Activated CD4-positive, alpha-beta T cell treated with anti-CD3 and anti-CD28 coated beads, Interleukin-10, Interleukin-2, amounts not matched to agents 100 ng/mL and 50 ng/mL, durations not matched to agents 16 hours and 8 hours (primary cell): Measurements from ENCODE around the gene ACTN1.

Source experiments
- DNase-seq: peaks from one replicate; pipeline ENCODE4 v3.0.0-alpha.2; 2020

ACTN1 gene

GRCh38 chr14:68884031-68885030, 94.8 kb downstream of the ACTN1 start:
- DNase-seq, result no peak

DNA sequence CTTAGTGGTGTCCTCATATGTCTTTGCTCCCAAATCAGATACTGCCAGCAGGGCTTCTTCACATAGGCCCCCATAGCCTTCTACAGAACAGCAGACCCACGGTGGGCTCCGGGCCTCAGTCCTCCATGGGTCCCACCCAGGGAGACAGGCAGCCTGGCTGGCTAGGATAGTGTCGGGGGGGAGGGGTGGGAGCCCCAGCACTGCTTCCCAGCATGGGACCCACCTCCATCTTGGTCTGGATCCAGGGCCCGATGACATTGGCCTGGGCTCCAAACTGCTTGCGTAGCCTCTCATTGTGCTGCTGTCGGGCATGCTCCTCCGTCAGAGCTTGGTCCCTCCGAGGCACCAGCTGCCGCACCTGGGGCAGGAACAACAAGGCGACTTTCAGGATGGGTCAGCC, 96.9 kb downstream of the ACTN1 start:
- no peak for DNase-seq

DNA sequence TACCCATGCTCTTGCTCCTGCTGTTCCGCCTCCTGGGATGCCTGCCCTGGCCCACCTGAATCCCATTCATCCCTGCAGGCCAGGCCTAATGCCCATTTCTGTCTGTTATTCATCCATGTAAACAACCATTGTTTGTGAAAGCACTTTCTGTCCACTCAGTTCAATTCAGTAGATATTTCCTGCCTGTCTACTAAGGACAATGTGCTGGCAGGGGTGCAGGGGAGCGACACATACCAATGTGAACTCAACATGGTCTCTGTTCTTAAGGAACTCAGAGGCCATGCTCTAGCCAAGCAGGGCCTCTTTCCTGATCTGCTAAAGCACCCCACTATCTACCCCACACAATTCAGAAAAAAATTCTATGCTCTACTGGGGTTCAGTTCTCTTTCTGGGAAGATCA, 97.7 kb downstream of the ACTN1 start:
- DNase-seq, result no peak

- no peak for DNase-seq
These were observed 98.5 kb downstream of the ACTN1 start for GRCh38 chr14:68880581-68881105.

DNA sequence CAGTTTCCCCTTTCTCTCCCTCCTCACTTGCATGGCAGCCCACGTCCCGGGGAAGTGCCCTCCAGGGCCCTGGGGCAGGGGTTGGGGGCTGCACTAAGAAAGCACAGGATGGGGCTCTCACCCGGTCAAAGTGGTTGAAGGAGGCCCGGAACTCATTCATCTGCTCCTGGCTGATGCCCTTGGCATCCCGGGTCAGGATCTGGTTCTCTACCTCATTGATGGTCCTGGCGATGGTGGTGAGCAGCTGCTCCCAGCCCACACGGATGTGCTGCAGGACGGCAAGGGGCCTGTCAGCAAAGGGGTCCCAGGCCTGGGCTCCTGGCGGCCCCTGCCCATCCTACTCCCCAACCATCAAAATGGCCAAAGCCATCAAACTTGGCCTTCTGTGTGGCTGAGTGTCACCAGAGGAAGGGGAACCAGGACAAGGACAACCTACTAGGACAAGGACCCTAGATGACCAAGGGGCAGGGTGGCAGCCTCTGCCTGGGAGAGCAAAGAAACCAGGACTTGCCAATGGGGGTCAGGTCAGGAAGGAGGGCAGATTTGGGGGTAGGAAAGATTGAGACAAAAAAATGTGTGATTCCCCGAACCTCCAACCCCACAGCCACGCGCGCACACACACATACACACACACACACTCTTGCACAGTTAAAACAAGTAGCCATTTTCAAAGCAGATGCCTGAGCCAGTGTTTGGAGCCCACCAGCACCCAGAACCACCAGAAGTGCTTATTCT, 99.1 kb downstream of the ACTN1 start:
- no peak for DNase-seq

GRCh38 chr14:68879321-68879781, 99.8 kb downstream of the ACTN1 start:
- DNase-seq, result no peak

- DNase-seq, result no peak
These were observed 100.2 kb downstream of the ACTN1 start for GRCh38 chr14:68878908-68879307.

- DNase-seq, result no peak
These were observed 101.0 kb downstream of the ACTN1 start for GRCh38 chr14:68877993-68878575.

DNA sequence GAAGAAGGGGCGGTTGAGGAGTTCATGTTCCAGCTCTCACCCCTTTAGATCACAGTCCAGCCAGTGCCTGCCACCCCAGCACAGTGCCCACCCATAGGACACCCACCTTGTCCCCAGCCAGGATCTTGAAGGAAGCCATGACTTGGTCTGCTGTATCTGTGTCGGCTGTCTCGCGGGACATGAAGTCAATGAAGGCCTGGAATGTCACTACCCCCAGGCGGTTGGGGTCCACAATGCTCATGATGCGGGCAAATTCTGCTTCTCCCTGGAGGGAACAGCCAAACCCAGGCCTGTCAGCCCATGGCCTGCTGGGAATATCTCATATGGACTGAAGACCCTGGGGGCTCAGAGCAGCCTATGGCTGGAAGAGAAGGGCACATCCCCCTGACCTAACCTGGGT, 102.1 kb downstream of the ACTN1 start:
- no peak for DNase-seq

DNA sequence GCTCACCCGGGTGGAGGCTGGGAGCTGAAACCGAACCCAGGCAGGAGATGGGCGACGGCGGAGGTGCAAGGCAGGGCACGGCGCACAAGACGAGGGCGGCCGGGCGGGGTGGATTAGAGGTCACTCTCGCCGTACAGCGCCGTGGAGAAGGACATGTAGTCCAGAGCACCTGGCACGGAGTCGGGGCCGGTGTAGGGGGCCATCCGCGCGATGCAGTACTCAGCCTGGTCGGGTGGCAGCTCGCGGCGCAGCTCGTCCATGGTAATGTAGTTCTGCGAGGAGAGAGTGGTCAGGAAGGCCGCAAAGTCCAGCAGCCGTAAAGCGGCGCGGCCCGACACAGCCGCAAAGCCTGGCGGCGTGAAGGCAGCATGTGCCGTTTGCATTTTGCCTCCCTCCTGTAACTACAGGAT, 104.4 kb downstream of the ACTN1 start:
- DNase-seq, result no peak

- no peak for DNase-seq
These were observed 105.7 kb downstream of the ACTN1 start for GRCh38 chr14:68873376-68873775.

- DNase-seq, result no peak
These were observed 107.7 kb downstream of the ACTN1 start for GRCh38 chr14:68871392-68871791.

DNA sequence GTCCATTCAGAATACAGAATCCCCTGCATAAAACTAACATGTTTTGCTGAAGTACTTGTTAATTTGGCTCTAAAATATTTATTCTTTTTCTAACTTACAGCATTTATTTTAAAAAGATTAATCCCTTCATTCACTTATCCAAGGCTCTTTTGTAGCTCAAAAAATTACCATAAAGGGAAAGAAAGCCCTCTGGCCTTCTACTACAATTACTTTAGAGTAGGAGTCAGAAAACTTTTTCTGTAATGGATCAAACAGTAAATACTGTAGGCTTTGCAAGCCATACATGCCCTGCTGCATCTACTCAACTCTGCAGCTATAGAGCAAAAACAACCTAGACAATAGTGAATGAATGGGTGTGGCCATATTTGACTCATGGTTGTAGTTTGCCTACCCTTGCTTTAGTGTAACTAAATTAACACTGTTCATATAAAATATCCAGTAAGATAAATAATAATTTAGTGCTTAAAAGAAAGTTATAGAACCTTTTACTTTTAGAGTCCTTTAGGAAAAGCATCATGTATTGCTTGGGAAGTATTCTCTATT, 112.0 kb downstream of the ACTN1 start:
- DNase-seq, result no peak

DNA sequence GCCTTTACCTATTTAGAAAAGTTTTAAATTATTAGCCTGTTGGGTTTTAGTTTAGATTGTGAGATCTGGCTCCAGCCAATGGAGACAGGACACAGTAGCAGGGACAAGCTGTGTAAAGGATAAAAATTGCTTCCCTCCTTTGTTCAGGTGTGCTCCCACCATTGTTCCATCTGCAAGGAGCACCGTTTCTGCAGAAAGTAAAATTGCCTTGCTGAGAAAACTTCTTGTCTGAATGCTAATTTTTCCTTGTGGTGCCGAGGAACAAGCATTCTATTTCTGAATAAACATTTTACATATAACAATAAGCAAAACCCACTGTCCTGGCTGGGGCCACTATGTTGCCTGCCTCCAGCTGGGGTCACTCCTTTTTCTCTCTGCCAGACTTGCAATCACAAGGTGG, 113.6 kb downstream of the ACTN1 start:
- DNase-seq, result no peak

DNA sequence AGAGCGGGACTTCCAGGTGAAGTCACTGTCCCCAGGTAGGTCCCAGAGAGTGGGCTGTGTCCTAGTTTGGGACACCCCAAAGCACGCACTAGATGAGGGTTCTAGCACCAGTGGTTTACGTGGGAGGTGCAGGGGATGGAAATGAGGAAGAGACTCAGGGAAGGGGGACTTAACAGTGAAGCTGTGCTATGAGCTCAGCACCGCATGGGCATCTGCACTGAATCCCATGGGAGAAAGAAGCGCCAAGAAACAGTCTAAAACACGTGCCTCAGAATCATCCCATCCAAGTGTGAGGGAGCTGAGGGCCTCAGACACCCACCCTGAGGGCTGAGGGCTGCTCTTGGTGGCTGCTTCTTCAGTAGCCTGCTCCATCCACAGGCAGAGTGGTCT, 114.7 kb downstream of the ACTN1 start:
- no peak for DNase-seq

DNA sequence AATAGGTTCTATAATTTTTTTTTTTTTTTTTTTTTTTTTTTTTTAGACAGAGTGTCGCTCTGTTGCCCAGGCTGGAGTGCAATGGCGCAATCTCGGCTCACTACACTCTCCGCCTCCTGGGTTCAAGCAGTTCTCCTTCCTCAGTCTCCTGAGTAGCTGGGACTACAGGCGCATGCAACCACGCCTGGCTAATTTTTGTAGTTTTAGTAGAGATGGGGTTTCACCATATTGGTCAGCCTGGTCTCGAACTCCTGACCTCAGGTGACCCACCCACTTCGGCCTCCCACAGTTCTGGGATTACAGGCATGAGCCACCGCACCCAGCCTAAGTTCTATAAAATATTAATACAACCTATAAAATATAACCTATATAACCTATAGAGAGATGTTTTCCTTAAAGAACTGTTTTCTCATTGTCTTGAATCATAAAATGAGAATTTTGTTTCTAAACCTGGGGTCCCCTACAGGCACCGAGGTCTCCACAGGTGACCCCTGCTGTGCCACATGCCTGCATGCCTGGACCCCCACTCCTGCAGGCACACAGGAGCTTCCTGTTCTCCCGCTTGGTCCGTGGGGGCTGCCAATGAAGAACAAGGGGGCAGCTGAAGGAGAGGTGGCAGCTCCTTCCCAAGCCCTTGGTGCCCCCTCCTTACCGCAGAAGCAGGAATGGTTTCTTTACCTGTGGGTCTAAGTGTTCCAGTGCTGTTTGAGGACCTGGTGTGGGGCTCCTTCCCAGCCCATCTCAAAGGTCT, 115.3 kb downstream of the ACTN1 start:
- no peak for DNase-seq

GRCh38 chr14:68862954-68863594, 116.0 kb downstream of the ACTN1 start:
- peak; percentile 63 for DNase-seq

GRCh38 chr14:68860771-68861170, 118.3 kb downstream of the ACTN1 start:
- DNase-seq, result no peak

- DNase-seq, result no peak
These were observed 121.5 kb downstream of the ACTN1 start for GRCh38 chr14:68857516-68858070.

GRCh38 chr14:68856572-68856971, 122.5 kb downstream of the ACTN1 start:
- DNase-seq, result no peak

DNA sequence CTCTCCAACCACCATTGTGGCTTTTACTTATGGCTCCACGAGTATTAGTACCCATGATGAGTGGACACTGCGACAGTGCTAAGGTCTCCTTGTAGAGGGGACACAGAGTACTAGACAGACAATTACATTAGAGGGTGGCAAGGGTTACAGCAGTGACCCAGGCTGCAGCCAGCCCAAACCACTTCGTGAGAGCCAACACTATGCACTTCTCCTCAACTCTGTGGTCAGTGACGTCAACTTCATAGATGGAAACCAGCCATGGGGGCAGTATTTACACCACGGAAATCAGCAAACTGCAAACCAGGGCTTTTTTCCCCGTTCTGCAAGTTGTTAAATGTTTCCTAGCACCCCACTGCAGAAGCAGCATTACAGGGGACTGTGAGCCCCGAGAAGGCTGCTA, 124.7 kb downstream of the ACTN1 start:
- DNase-seq, result peak; percentile 21
